ENCODE results near the gene EPHX1. TPM values are rescaled to one million over a fixed set of nuclear protein-coding genes. Genes with fewer than 3 reads are reported as not detected.

Gene EPHX1
- total RNA-seq, 1 donor from 2014 or later: 82.8 TPM

DNA sequence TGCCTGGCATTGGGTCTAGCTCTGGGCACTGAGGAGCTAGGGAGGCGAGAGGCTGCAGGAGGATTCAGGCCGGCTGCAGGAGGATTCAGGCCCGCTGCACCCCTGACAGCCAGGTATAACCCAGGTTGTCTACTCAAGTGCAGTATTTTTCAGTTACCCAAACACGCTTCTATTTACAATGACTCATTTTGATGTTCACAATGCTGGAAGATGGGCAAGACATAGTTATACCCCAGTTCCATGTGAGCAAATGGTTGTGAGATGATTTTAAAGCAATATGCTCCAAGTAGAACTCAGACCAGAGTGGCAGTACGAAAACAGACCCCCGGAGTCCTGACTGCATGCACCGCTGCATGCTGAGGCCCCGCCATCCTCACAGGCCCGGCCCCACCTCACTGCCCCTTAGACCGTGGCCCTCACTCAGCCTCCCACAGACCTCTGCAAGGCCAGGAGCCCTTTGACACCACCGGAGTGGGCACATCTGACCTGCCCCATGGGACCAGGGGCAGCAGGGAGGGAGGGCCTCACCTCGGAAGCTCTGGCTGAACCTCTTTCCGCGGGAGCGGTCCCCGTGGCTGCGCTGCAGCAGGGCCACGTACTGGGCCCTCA is 78.5 kb downstream of the EPHX1 start:
- FAIRE-seq: no peak
- Mint-ChIP-seq H3K9me3 (ENCODE audit: unreplicated experiment) (no peaks in the 10 kb centered on the region), H3K4me1 (ENCODE audit: low read depth, unreplicated experiment) (peaks cover 10% of the 10 kb centered on the region), H3K27me3 (ENCODE audit: low read depth, unreplicated experiment) (peaks cover 19% of the 10 kb centered on the region), H3K36me3 (ENCODE audit: low read depth, unreplicated experiment) (peaks cover 2% of the 10 kb centered on the region), H3K4me3 (ENCODE audit: unreplicated experiment) (no peak overlapping the region), H3K27ac (ENCODE audit: unreplicated experiment) (no peak overlapping the region)
- no peak overlapping the region for H3K4me3 ChIP-seq (ENCODE audit: insufficient read depth, low read depth, low read length)
- no peak overlapping the region for H3K4me2 ChIP-seq (ENCODE audit: low read length)
- no peak overlapping the region for H3K9ac ChIP-seq (ENCODE audit: low read length)
- TF ChIP-seq, protein P1, sequence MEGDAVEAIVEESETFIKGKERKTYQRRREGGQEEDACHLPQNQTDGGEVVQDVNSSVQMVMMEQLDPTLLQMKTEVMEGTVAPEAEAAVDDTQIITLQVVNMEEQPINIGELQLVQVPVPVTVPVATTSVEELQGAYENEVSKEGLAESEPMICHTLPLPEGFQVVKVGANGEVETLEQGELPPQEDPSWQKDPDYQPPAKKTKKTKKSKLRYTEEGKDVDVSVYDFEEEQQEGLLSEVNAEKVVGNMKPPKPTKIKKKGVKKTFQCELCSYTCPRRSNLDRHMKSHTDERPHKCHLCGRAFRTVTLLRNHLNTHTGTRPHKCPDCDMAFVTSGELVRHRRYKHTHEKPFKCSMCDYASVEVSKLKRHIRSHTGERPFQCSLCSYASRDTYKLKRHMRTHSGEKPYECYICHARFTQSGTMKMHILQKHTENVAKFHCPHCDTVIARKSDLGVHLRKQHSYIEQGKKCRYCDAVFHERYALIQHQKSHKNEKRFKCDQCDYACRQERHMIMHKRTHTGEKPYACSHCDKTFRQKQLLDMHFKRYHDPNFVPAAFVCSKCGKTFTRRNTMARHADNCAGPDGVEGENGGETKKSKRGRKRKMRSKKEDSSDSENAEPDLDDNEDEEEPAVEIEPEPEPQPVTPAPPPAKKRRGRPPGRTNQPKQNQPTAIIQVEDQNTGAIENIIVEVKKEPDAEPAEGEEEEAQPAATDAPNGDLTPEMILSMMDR (IDR thresholded peaks at IDR 0.05; ENCODE audit: insufficient read depth, low read depth, low read length): no peak
- TF ChIP-seq EZH2 (IDR thresholded peaks at IDR 0.05; ENCODE audit: insufficient read depth, low read length): no peak
- H4K20me1 ChIP-seq (ENCODE audit: insufficient read depth, low read length): no peaks in the 10 kb centered on the region
- no peak overlapping the region for H3K27ac ChIP-seq (ENCODE audit: low read depth, low read length)
- DNase-seq (ENCODE audit: low read depth): no peak
- H3K9me3 ChIP-seq (ENCODE audit: insufficient read depth, low read depth, low read length): no peaks in the 10 kb centered on the region
- H3K36me3 ChIP-seq (ENCODE audit: insufficient read depth, low read length): no peaks in the 10 kb centered on the region
- no peaks in the 10 kb centered on the region for H3K27me3 ChIP-seq (ENCODE audit: insufficient read depth, low read length)
- no peak overlapping the region for H2AFZ ChIP-seq (ENCODE audit: low read depth, low read length)
- no peaks in the 10 kb centered on the region for H3K4me1 ChIP-seq (ENCODE audit: insufficient read depth, low read length)
- H3K79me2 ChIP-seq (ENCODE audit: insufficient read depth, low read length): no peaks in the 10 kb centered on the region

DNA sequence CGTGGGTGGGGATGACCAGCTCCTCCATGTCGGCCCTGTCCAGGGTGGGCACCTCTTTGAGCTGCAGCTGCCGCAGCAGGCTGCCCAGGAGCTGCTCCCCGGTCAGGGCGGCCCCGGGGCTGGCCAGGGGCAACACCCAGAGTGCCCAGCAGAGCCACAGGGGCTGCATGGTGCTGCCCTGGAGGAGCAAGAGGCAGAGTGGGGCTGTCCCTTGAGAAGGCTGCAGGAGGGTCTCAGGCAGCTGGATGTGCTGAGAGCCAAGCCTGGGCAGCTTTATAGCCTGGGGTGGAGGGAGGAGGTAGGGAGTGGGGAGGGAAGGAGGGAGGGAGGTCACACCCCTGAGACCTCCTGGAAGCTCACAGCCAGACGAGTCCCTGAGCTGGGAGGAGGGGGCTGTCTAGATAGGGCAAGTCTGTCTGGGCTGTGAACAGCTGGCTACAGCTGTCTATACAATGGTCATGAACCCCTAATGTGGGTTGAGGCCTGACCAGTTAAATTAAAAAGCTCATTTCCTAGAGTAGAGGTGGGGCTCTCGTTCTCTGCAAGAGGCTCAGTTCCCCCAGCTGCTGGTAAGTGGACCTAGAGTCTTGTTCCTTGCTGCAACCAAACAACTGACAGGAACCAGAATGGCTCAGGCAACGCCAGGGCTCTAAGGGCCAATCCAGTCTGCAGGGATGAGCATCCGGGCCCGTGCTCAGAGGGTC is 79.1 kb downstream of the EPHX1 start, which contains the start of gene LEFTY1:
Gene LEFTY1 (minus strand): TSS at position 249 of the 704 bp plus-strand sequence. CDS start 80 bp downstream, at position 169.
- Histone ChIP-seq H3K79me2 (ENCODE audit: insufficient read depth, low read length) (no peaks in the 10 kb centered on the region), H2AFZ (ENCODE audit: low read depth, low read length) (no peak within 1 kb of the TSS), H4K20me1 (ENCODE audit: insufficient read depth, low read length) (no peaks in the 10 kb centered on the region), H3K4me2 (ENCODE audit: low read length) (no peak within 1 kb of the TSS), H3K36me3 (ENCODE audit: insufficient read depth, low read length) (no peaks in the 10 kb centered on the region), H3K9me3 (ENCODE audit: insufficient read depth, low read depth, low read length) (no peaks in the 10 kb centered on the region), H3K27ac (ENCODE audit: low read depth, low read length) (no peak within 1 kb of the TSS), H3K9ac (ENCODE audit: low read length) (no peak within 1 kb of the TSS), H3K4me1 (ENCODE audit: insufficient read depth, low read length) (no peaks in the 10 kb centered on the region), H3K4me3 (ENCODE audit: insufficient read depth, low read depth, low read length) (no peak within 1 kb of the TSS), H3K27me3 (ENCODE audit: insufficient read depth, low read length) (no peaks in the 10 kb centered on the region)
- TF ChIP-seq, protein P1 (IDR thresholded peaks at IDR 0.05; ENCODE audit: insufficient read depth, low read depth, low read length): no peak
- TF ChIP-seq EZH2 (IDR thresholded peaks at IDR 0.05; ENCODE audit: insufficient read depth, low read length): no peak
- H3K4me3 Mint-ChIP-seq (ENCODE audit: unreplicated experiment): peak within 1 kb of the TSS; percentile 50
- no peak for FAIRE-seq
- peaks cover 19% of the 10 kb centered on the region for H3K27me3 Mint-ChIP-seq (ENCODE audit: low read depth, unreplicated experiment)
- peaks cover 2% of the 10 kb centered on the region for H3K36me3 Mint-ChIP-seq (ENCODE audit: low read depth, unreplicated experiment)
- H3K9me3 Mint-ChIP-seq (ENCODE audit: unreplicated experiment): no peaks in the 10 kb centered on the region
- DNase-seq (ENCODE audit: low read depth): no peak
- peaks cover 10% of the 10 kb centered on the region for H3K4me1 Mint-ChIP-seq (ENCODE audit: low read depth, unreplicated experiment)
- peak within 1 kb of the TSS; percentile 62 for H3K27ac Mint-ChIP-seq (ENCODE audit: unreplicated experiment)

DNA sequence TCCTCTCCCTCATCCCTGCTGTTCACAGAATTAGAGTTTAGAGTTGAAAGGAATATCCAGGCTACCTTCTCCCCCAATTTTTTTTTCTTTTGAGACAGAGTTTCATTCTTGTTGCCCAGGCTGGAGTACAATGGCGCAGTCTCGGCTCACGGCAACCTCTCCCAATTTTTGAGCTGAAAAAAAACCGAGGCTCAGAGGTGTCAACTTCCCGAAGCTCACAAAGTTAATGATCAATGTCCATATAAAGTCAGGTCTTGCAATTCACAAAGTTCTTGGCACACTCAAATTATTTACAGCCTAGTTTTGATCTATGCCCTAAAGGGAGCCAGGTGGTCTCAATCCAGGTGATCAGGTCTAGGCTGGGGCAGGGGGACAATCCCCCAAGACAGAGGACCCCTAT is 79.8 kb downstream of the EPHX1 start:
- Mint-ChIP-seq H3K27ac (ENCODE audit: unreplicated experiment) (no peak overlapping the region), H3K9me3 (ENCODE audit: unreplicated experiment) (no peaks in the 10 kb centered on the region), H3K36me3 (ENCODE audit: low read depth, unreplicated experiment) (peaks cover 2% of the 10 kb centered on the region), H3K27me3 (ENCODE audit: low read depth, unreplicated experiment) (peaks cover 19% of the 10 kb centered on the region), H3K4me1 (ENCODE audit: low read depth, unreplicated experiment) (peaks cover 10% of the 10 kb centered on the region), H3K4me3 (ENCODE audit: unreplicated experiment) (no peak overlapping the region)
- H3K36me3 ChIP-seq (ENCODE audit: insufficient read depth, low read length): no peaks in the 10 kb centered on the region
- H3K79me2 ChIP-seq (ENCODE audit: insufficient read depth, low read length): no peaks in the 10 kb centered on the region
- DNase-seq (ENCODE audit: low read depth) (no peak), FAIRE-seq (no peak)
- H3K4me3 ChIP-seq (ENCODE audit: insufficient read depth, low read depth, low read length): no peak overlapping the region
- H3K27me3 ChIP-seq (ENCODE audit: insufficient read depth, low read length): no peaks in the 10 kb centered on the region
- no peak overlapping the region for H3K9ac ChIP-seq (ENCODE audit: low read length)
- H4K20me1 ChIP-seq (ENCODE audit: insufficient read depth, low read length): no peaks in the 10 kb centered on the region
- TF ChIP-seq, protein P1 (IDR thresholded peaks at IDR 0.05; ENCODE audit: insufficient read depth, low read depth, low read length): no peak
- no peak for TF ChIP-seq EZH2 (IDR thresholded peaks at IDR 0.05; ENCODE audit: insufficient read depth, low read length)
- no peak overlapping the region for H2AFZ ChIP-seq (ENCODE audit: low read depth, low read length)
- no peaks in the 10 kb centered on the region for H3K9me3 ChIP-seq (ENCODE audit: insufficient read depth, low read depth, low read length)
- no peak overlapping the region for H3K27ac ChIP-seq (ENCODE audit: low read depth, low read length)
- H3K4me2 ChIP-seq (ENCODE audit: low read length): no peak overlapping the region
- no peaks in the 10 kb centered on the region for H3K4me1 ChIP-seq (ENCODE audit: insufficient read depth, low read length)
